Globus pallidus (tissue), 1 donor: ENCODE results near the gene SERINC2.
"Not testable (repeated sequence)": the region's sequence is repeated elsewhere in the genome, so short reads cannot be mapped to it uniquely, and the experiment has no call there.

Experiments used
- DNase-seq: peaks from one replicate; pipeline ENCODE4 v3.0.0-alpha.2; 2015; ENCODE audit warnings: low spot score

Gene SERINC2

GRCh38 chr1:31414980-31415370, 2.0 kb downstream of the SERINC2 start:
- DNase-seq: no peak

- no peak for DNase-seq
These were observed 2.6 kb downstream of the SERINC2 start for GRCh38 chr1:31415658-31416057.

- DNase-seq: no peak
These were observed 3.2 kb downstream of the SERINC2 start for GRCh38 chr1:31416101-31416736.

GRCh38 chr1:31417148-31417547, 4.1 kb downstream of the SERINC2 start:
- DNase-seq: no peak

GRCh38 chr1:31418626-31419323, 5.8 kb downstream of the SERINC2 start:
- no peak for DNase-seq

GRCh38 chr1:31420716-31421115, 7.7 kb downstream of the SERINC2 start:
- no peak for DNase-seq

- no peak for DNase-seq
These were observed 8.5 kb downstream of the SERINC2 start for GRCh38 chr1:31421371-31422040.

GRCh38 chr1:31422505-31423319, 9.7 kb downstream of the SERINC2 start:
- peak; percentile 40 for DNase-seq

GRCh38 chr1:31423418-31423947, 10.5 kb downstream of the SERINC2 start:
- no peak for DNase-seq

GRCh38 chr1:31424568-31424967, 11.6 kb downstream of the SERINC2 start:
- DNase-seq: no peak

GRCh38 chr1:31425301-31426081, 12.5 kb downstream of the SERINC2 start:
- DNase-seq: no peak

- DNase-seq: no peak
These were observed 13.4 kb downstream of the SERINC2 start for GRCh38 chr1:31426249-31426922.

- no peak for DNase-seq
These were observed 14.3 kb downstream of the SERINC2 start for GRCh38 chr1:31427322-31427721.

GRCh38 chr1:31428436-31429221, 15.6 kb downstream of the SERINC2 start:
- no peak for DNase-seq

- no peak for DNase-seq
These were observed 16.6 kb downstream of the SERINC2 start for GRCh38 chr1:31429583-31429982.

GRCh38 chr1:31431351-31432257, 18.6 kb downstream of the SERINC2 start:
- not testable (repeated sequence) for DNase-seq

- DNase-seq: no peak
These were observed 19.8 kb downstream of the SERINC2 start for GRCh38 chr1:31432592-31433395.

- no peak for DNase-seq
These were observed 20.4 kb downstream of the SERINC2 start for GRCh38 chr1:31433396-31433930.
